ENCODE data around the gene RGMA. TPM values are rescaled to one million over a fixed set of nuclear protein-coding genes. Genes with fewer than 3 reads are reported as not detected.

The RGMA gene
- polyA plus RNA-seq, 1 donor from 2014 or later: 9.5 TPM

DNA sequence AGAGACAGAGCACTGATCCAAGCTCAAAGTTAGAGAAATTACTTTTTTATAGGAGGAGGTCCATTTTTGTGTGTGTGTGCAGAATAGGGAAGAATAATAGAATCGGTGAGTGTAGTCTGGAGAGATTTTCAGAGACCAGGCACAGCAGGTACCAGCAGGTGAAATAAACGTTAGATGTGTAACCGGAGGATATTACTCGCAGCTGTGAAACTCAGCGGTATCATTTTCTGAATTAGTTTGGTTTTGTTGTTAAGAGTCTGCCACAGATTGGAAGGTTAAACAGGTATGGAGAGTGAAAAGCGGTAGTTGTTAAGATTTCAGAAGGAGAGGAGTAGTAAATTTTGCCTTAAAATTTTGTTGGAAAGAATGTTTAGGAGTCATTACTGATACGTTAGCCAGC, 69.9 kb downstream of the RGMA start:
- Histone ChIP-seq H3K9ac (ENCODE audit: low read length) (no peak overlapping the region), H3F3A (ENCODE audit: insufficient read depth, low read length, poor library complexity, severe bottlenecking) (no peaks in the 10 kb centered on the region), H3K4me3 (ENCODE audit: low read length) (no peak overlapping the region), H3K27me3 (ENCODE audit: insufficient read depth, low read depth, low read length) (no peaks in the 10 kb centered on the region), H3K9me2 (ENCODE audit: insufficient read depth, low read length) (no peaks in the 10 kb centered on the region), H3K79me2 (replicated peaks; ENCODE audit: insufficient read depth, low read length) (peaks cover 12% of the 10 kb centered on the region), H3K36me3 (ENCODE audit: insufficient read depth, low read length) (peaks cover 51% of the 10 kb centered on the region), H4K20me1 (ENCODE audit: insufficient read depth) (peaks cover 8% of the 10 kb centered on the region), H3K27ac (ENCODE audit: low read length) (no peak overlapping the region), H3K4me2 (ENCODE audit: low read length) (no peak overlapping the region), H3K9me3 (ENCODE audit: low read length) (no peaks in the 10 kb centered on the region), H2AFZ (ENCODE audit: low read depth, low read length) (no peak overlapping the region)
- TF ChIP-seq POLR2AphosphoS5 (IDR thresholded peaks at IDR 0.05) (no peak), EP300 (conservative IDR thresholded peaks at IDR 0.05; ENCODE audit: poor library complexity, severe bottlenecking) (no peak), EZH2 (IDR thresholded peaks at IDR 0.05; ENCODE audit: borderline replicate concordance, insufficient read depth, low read length, poor library complexity, severe bottlenecking) (no peak), MXI1 (conservative IDR thresholded peaks at IDR 0.05; ENCODE audit: poor library complexity, severe bottlenecking) (no peak), RAD21 (conservative IDR thresholded peaks at IDR 0.05) (no peak), TAF1 (IDR thresholded peaks at IDR 0.05; ENCODE audit: low read depth) (no peak), SMC3 (conservative IDR thresholded peaks at IDR 0.05; ENCODE audit: poor library complexity) (no peak)
- TF ChIP-seq, protein P1, sequence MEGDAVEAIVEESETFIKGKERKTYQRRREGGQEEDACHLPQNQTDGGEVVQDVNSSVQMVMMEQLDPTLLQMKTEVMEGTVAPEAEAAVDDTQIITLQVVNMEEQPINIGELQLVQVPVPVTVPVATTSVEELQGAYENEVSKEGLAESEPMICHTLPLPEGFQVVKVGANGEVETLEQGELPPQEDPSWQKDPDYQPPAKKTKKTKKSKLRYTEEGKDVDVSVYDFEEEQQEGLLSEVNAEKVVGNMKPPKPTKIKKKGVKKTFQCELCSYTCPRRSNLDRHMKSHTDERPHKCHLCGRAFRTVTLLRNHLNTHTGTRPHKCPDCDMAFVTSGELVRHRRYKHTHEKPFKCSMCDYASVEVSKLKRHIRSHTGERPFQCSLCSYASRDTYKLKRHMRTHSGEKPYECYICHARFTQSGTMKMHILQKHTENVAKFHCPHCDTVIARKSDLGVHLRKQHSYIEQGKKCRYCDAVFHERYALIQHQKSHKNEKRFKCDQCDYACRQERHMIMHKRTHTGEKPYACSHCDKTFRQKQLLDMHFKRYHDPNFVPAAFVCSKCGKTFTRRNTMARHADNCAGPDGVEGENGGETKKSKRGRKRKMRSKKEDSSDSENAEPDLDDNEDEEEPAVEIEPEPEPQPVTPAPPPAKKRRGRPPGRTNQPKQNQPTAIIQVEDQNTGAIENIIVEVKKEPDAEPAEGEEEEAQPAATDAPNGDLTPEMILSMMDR (IDR thresholded peaks at IDR 0.05; ENCODE audit: poor library complexity, severe bottlenecking): no peak
- TF ChIP-seq, protein P2, sequence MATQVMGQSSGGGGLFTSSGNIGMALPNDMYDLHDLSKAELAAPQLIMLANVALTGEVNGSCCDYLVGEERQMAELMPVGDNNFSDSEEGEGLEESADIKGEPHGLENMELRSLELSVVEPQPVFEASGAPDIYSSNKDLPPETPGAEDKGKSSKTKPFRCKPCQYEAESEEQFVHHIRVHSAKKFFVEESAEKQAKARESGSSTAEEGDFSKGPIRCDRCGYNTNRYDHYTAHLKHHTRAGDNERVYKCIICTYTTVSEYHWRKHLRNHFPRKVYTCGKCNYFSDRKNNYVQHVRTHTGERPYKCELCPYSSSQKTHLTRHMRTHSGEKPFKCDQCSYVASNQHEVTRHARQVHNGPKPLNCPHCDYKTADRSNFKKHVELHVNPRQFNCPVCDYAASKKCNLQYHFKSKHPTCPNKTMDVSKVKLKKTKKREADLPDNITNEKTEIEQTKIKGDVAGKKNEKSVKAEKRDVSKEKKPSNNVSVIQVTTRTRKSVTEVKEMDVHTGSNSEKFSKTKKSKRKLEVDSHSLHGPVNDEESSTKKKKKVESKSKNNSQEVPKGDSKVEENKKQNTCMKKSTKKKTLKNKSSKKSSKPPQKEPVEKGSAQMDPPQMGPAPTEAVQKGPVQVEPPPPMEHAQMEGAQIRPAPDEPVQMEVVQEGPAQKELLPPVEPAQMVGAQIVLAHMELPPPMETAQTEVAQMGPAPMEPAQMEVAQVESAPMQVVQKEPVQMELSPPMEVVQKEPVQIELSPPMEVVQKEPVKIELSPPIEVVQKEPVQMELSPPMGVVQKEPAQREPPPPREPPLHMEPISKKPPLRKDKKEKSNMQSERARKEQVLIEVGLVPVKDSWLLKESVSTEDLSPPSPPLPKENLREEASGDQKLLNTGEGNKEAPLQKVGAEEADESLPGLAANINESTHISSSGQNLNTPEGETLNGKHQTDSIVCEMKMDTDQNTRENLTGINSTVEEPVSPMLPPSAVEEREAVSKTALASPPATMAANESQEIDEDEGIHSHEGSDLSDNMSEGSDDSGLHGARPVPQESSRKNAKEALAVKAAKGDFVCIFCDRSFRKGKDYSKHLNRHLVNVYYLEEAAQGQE (IDR thresholded peaks at IDR 0.05; ENCODE audit: borderline replicate concordance): no peak

DNA sequence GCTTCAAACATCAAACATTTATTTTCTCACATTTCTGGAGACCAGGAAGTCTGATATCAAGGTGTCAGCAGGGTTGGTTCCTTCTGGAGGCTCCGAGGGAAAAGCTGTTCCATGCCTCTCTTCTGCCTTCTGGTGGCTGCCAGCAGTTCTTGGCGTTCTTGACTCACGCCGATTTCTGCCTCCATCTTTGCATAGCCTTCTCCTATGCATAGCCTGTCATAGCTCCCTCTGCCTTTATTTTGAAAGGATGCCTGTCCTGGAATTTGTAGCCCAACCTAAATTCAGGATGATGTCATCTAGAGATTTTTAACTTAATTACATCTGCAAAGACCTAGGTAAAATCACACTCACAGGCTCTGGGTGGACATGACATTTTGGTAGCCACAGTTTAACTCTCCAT, 70.4 kb downstream of the RGMA start:
- H2AFZ ChIP-seq (ENCODE audit: low read depth, low read length): no peak overlapping the region
- peaks cover 12% of the 10 kb centered on the region for H3K79me2 ChIP-seq (replicated peaks; ENCODE audit: insufficient read depth, low read length)
- H3K27me3 ChIP-seq (ENCODE audit: insufficient read depth, low read depth, low read length): no peaks in the 10 kb centered on the region
- no peak overlapping the region for H3K27ac ChIP-seq (ENCODE audit: low read length)
- TF ChIP-seq, protein P1 (IDR thresholded peaks at IDR 0.05; ENCODE audit: poor library complexity, severe bottlenecking): peak; percentile 34
- no peak for TF ChIP-seq TAF1 (IDR thresholded peaks at IDR 0.05; ENCODE audit: low read depth)
- TF ChIP-seq, protein P2 (IDR thresholded peaks at IDR 0.05; ENCODE audit: borderline replicate concordance): no peak
- TF ChIP-seq MXI1 (conservative IDR thresholded peaks at IDR 0.05; ENCODE audit: poor library complexity, severe bottlenecking): no peak
- no peak for TF ChIP-seq EZH2 (IDR thresholded peaks at IDR 0.05; ENCODE audit: borderline replicate concordance, insufficient read depth, low read length, poor library complexity, severe bottlenecking)
- peak; percentile 11 for TF ChIP-seq RAD21 (conservative IDR thresholded peaks at IDR 0.05)
- TF ChIP-seq EP300 (conservative IDR thresholded peaks at IDR 0.05; ENCODE audit: poor library complexity, severe bottlenecking): no peak
- TF ChIP-seq SMC3 (conservative IDR thresholded peaks at IDR 0.05; ENCODE audit: poor library complexity): no peak
- no peak for TF ChIP-seq POLR2AphosphoS5 (IDR thresholded peaks at IDR 0.05)
- no peak overlapping the region for H3K9ac ChIP-seq (ENCODE audit: low read length)
- H3K4me3 ChIP-seq (ENCODE audit: low read length): no peak overlapping the region
- peaks cover 48% of the 10 kb centered on the region for H3K36me3 ChIP-seq (ENCODE audit: insufficient read depth, low read length)
- H4K20me1 ChIP-seq (ENCODE audit: insufficient read depth): peaks cover 4% of the 10 kb centered on the region
- no peaks in the 10 kb centered on the region for H3F3A ChIP-seq (ENCODE audit: insufficient read depth, low read length, poor library complexity, severe bottlenecking)
- H3K9me2 ChIP-seq (ENCODE audit: insufficient read depth, low read length): no peaks in the 10 kb centered on the region
- H3K9me3 ChIP-seq (ENCODE audit: low read length): no peaks in the 10 kb centered on the region
- H3K4me2 ChIP-seq (ENCODE audit: low read length): no peak overlapping the region

Data from neural cell (in vitro differentiated cells).